Caco-2 (cell line): Measurements from ENCODE around the gene FGR. TPM values are rescaled to one million over a fixed set of nuclear protein-coding genes. Genes with fewer than 3 reads are reported as not detected.

ENCODE experiments used
- BruUV-seq: library from RNA; stranded (reverse); fragments of 400-500 nt; replicated peaks from 2 replicates; lab custom pipeline; 2021; lab: Mats Ljungman, UMichigan
- CTCF ChIA-PET: fragments of 300-600 bp; sonication (Branson Sonifier 250); formaldehyde crosslinking; loops from one replicate; lab custom pipeline; 2022; ENCODE audit warnings: antibody characterized with exemption; lab: Charles Lee
- POLR2A ChIA-PET: fragments of 300-600 bp; sonication (Branson Sonifier 250); formaldehyde crosslinking; loops from one replicate; lab custom pipeline; 2022; ENCODE audit warnings: antibody characterized with exemption; lab: Charles Lee
- DNase-seq, 2 experiments: peaks; one replicate each; pipeline versions ENCODE4 v3.0.0 to v3.0.0-alpha.2; 2020 to 2022
- H3K27me3 ChIP-seq: replicated peaks from 2 replicates; pipeline ENCODE4 v1.6.0; 2011; ENCODE audit warnings: low read length; ENCODE audit not compliant: control insufficient read depth, insufficient read depth
- H3K36me3 ChIP-seq: 2 replicates; pipeline ENCODE4 v1.5.1; 2011; ENCODE audit warnings: low read length; ENCODE audit not compliant: control insufficient read depth, insufficient read depth
- H3K4me1 ChIP-seq: fragments of 250-450 bp; sonication (Bioruptor Pico); 2 replicates; pipeline ENCODE4 v1.5.1; 2020; ENCODE audit warnings: mild to moderate bottlenecking
- H3K4me3 ChIP-seq: 2 replicates; pipeline ENCODE4 v1.5.1; 2011; ENCODE audit warnings: low read depth, mild to moderate bottlenecking, control low read depth, low read length
- H3K9me3 ChIP-seq: fragments of 250-450 bp; sonication (Bioruptor Pico); 2 replicates; pipeline ENCODE4 v1.5.1; 2020; ENCODE audit warnings: mild to moderate bottlenecking, moderate library complexity
- H3K27ac Mint-ChIP-seq: one replicate; pipeline ENCODE4 v1.8.0; 2022; ENCODE audit warnings: mixed read lengths; ENCODE audit not compliant: unreplicated experiment
- H3K27me3 Mint-ChIP-seq: one replicate; pipeline ENCODE4 v1.8.0; 2022; ENCODE audit warnings: mixed read lengths; ENCODE audit not compliant: insufficient read depth, unreplicated experiment
- H3K36me3 Mint-ChIP-seq: one replicate; pipeline ENCODE4 v1.8.0; 2022; ENCODE audit warnings: mild to moderate bottlenecking, mixed read lengths; ENCODE audit not compliant: insufficient read depth, unreplicated experiment
- H3K4me1 Mint-ChIP-seq: one replicate; pipeline ENCODE4 v1.8.0; 2022; ENCODE audit warnings: low read depth, mixed read lengths; ENCODE audit not compliant: unreplicated experiment
- H3K4me3 Mint-ChIP-seq: one replicate; pipeline ENCODE4 v1.8.0; 2022; ENCODE audit warnings: mild to moderate bottlenecking, moderate library complexity, mixed read lengths; ENCODE audit not compliant: unreplicated experiment
- H3K9me3 Mint-ChIP-seq: one replicate; pipeline ENCODE4 v1.8.0; 2022; ENCODE audit warnings: mixed read lengths; ENCODE audit not compliant: unreplicated experiment
- intact Hi-C: fragments of 100-400 bp; cut with micrococcal nuclease; formaldehyde crosslinking; loops from one replicate; pipeline ENCODE4 v1.10.0; 2022; ENCODE audit not compliant: unreplicated experiment
- total RNA-seq: library from RNA; stranded (reverse); gene quantifications from 2 replicates; pipeline ENCODE4 v1.2.3, GENCODE V29; 2022
- TF ChIP-seq, protein P1 (sequence below), 2 experiments: fragments of 200-600 bp in 1 of 2; IDR thresholded peaks; 1 replicate in 1 of 2; 2 replicates in 1 of 2; pipeline versions ENCODE4 v1.5.1 to v1.8.0; 2011 to 2022; ENCODE audit warnings: antibody characterized with exemption in 1 of 2, control low read depth in 1 of 2, inconsistent platforms in 1 of 2, low read depth in 1 of 2, low read length in 1 of 2, mild to moderate bottlenecking in 1 of 2, moderate library complexity in 1 of 2; ENCODE audit not compliant: insufficient read depth in 1 of 2, severe bottlenecking in 1 of 2, unreplicated experiment in 1 of 2

The FGR gene
- total RNA-seq, 1 experiment from 2014 or later: not detected

DNA sequence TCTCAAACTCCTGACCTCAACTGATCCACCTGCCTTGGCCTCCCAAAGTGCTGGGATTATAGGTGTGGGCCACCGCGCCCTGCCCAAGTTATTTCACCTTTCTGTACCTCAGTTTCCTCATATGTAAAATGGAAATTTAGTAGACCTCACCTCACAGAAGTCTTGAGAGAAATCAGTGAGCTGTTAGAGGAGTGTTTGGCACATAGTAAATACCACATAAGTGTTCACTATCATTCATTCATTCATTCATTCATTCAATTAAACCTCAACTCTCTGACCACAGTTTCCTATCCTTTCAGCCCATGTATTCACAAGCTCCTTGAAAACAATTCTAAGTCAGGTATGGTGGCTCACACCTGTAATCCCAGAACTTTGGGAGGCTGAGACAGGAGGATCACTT is 3.8 kb upstream of the FGR start:
- Histone ChIP-seq H3K36me3 (no peaks in the 10 kb centered on the region), H3K4me3 (no peak overlapping the region), H3K27me3 (no peaks in the 10 kb centered on the region), H3K4me1 (no peaks in the 10 kb centered on the region), H3K9me3 (no peaks in the 10 kb centered on the region)
- no peaks in the 10 kb centered on the region for H3K4me1 Mint-ChIP-seq
- no peaks in the 10 kb centered on the region for H3K9me3 Mint-ChIP-seq
- ChIA-PET POLR2A (no interaction called here), CTCF (no interaction called here)
- H3K36me3 Mint-ChIP-seq: no peaks in the 10 kb centered on the region
- intact Hi-C loops: no loop called here
- DNase-seq: no peak
- H3K27ac Mint-ChIP-seq: no peak overlapping the region
- no peaks in the 10 kb centered on the region for H3K27me3 Mint-ChIP-seq
- no TSS peak for BruUV-seq
- no peak overlapping the region for H3K4me3 Mint-ChIP-seq
- TF ChIP-seq, protein P1, sequence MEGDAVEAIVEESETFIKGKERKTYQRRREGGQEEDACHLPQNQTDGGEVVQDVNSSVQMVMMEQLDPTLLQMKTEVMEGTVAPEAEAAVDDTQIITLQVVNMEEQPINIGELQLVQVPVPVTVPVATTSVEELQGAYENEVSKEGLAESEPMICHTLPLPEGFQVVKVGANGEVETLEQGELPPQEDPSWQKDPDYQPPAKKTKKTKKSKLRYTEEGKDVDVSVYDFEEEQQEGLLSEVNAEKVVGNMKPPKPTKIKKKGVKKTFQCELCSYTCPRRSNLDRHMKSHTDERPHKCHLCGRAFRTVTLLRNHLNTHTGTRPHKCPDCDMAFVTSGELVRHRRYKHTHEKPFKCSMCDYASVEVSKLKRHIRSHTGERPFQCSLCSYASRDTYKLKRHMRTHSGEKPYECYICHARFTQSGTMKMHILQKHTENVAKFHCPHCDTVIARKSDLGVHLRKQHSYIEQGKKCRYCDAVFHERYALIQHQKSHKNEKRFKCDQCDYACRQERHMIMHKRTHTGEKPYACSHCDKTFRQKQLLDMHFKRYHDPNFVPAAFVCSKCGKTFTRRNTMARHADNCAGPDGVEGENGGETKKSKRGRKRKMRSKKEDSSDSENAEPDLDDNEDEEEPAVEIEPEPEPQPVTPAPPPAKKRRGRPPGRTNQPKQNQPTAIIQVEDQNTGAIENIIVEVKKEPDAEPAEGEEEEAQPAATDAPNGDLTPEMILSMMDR (IDR thresholded peaks at IDR 0.05; ENCODE audit: insufficient read depth in 1 of 2, low read depth in 1 of 2, low read length in 1 of 2, severe bottlenecking in 1 of 2, unreplicated experiment in 1 of 2): no peak

DNA sequence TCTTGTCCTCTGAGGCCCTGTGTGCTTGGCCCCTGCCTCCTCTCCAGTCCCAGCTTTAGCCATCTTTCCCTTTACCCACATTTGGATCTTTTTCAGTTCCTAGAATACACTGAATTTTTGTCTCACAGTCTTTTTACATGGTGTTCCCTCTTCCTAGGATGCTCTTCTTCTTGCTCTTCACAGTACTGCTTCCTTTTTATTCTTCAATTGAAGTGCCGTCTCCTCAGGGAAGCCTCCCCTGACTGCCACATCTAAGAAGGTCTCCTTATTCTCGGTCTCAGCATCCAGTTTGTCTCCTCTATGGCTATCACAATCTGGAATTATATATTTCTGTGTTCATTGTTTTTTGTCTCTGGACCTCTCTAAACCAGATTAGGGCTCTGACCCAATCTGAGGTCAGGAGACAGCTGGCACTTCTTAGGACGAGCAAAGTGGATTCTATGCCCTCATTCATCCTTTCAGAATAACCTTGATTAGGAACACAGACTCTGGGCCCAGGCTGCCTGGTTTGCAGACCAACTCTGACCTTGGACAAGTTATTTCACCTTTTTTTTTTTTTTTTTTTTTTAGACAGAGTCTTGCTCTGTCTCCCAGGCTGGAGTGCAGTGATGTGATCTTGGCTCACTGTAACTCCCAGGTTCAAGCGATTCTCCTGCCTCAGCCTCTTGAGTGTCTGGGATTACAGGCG is 3.2 kb upstream of the FGR start:
- H3K9me3 Mint-ChIP-seq: no peaks in the 10 kb centered on the region
- H3K36me3 Mint-ChIP-seq: no peaks in the 10 kb centered on the region
- Histone ChIP-seq H3K4me3 (no peak overlapping the region), H3K9me3 (no peaks in the 10 kb centered on the region), H3K27me3 (no peaks in the 10 kb centered on the region), H3K36me3 (no peaks in the 10 kb centered on the region), H3K4me1 (no peaks in the 10 kb centered on the region)
- no peak for DNase-seq
- no TSS peak for BruUV-seq
- TF ChIP-seq, protein P1 (IDR thresholded peaks at IDR 0.05; ENCODE audit: insufficient read depth in 1 of 2, low read depth in 1 of 2, low read length in 1 of 2, severe bottlenecking in 1 of 2, unreplicated experiment in 1 of 2): no peak
- no peaks in the 10 kb centered on the region for H3K4me1 Mint-ChIP-seq
- H3K27ac Mint-ChIP-seq: no peak overlapping the region
- no peak overlapping the region for H3K4me3 Mint-ChIP-seq
- CTCF ChIA-PET: no interaction called here
- POLR2A ChIA-PET: no interaction called here
- H3K27me3 Mint-ChIP-seq: no peaks in the 10 kb centered on the region
- intact Hi-C loops: no loop called here

DNA sequence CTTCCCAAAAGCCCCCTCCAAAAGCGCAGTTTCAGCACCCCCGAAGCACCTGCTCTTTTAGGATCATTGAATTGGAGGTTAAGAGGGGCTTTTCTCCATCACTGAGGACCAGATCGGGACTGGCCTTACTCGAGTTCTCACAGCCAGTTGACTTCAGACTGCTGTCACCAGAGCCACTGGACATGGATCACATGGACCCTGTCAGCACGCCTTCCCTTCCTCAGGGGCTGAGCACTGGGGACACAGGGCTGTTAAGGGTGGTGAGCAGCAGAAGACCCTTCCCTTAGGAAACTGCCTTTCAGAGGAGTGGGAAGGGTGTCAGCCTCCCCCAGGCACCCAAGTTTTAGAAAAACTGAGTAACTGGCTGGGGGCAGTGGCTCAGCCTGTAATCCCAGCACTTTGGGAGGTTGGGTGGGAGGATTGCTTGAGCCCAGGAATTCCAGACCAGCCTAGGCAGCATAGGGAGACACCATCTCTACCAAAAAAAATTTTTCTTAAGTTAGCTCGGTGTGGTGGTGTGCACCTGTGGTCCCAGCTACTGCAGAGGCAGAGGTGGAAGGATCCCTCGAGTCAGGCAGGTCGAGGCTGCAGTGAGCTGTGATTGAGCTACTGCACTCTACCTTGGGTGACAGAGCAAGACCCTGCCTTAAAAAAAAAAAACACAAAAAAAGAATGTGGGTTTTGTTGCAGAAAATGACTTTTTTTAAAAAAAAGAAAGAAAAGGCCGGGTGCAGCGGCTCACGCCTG is 584 bp upstream of the FGR start:
- H3K4me3 Mint-ChIP-seq: no peak overlapping the region
- Histone ChIP-seq H3K4me3 (no peak overlapping the region), H3K36me3 (no peaks in the 10 kb centered on the region), H3K4me1 (no peaks in the 10 kb centered on the region), H3K9me3 (no peaks in the 10 kb centered on the region), H3K27me3 (no peaks in the 10 kb centered on the region)
- no TSS peak for BruUV-seq
- no peaks in the 10 kb centered on the region for H3K27me3 Mint-ChIP-seq
- intact Hi-C loops: no loop called here
- no peaks in the 10 kb centered on the region for H3K9me3 Mint-ChIP-seq
- no peaks in the 10 kb centered on the region for H3K4me1 Mint-ChIP-seq
- POLR2A ChIA-PET: no interaction called here
- CTCF ChIA-PET: interaction anchor here (0.6 kb wide), 1 partner anchor 317 kb away, joined by 3 read pairs; no protein-coding TSS in a partner anchor
- H3K27ac Mint-ChIP-seq: no peak overlapping the region
- no peaks in the 10 kb centered on the region for H3K36me3 Mint-ChIP-seq
- no peak for DNase-seq
- TF ChIP-seq, protein P1 (IDR thresholded peaks at IDR 0.05; ENCODE audit: insufficient read depth in 1 of 2, low read depth in 1 of 2, low read length in 1 of 2, severe bottlenecking in 1 of 2, unreplicated experiment in 1 of 2): no peak
